Esophagus squamous epithelium (tissue), 4 donors: ENCODE data around the gene RCC1.

Experiments used
- POLR2A ChIP-seq, 4 donors: fragments of 450-650 bp; IDR thresholded peaks; one replicate each; pipeline ENCODE4 v1.6.1; 2017; ENCODE audit warnings: antibody characterized with exemption in 4 of 4, mild to moderate bottlenecking in 4 of 4, moderate library complexity in 3 of 4
- TF ChIP-seq, protein P1 (sequence below), 6 experiments: fragments of 450-650 bp in 4 of 6; fragments of 200-600 bp in 2 of 6; sonication (generic) in 2 of 6; IDR thresholded peaks; one replicate each; pipeline ENCODE4 v1.5.1; 2016 to 2019; ENCODE audit warnings: antibody characterized with exemption in 6 of 6, mild to moderate bottlenecking in 4 of 6, moderate library complexity in 4 of 6

DNA sequence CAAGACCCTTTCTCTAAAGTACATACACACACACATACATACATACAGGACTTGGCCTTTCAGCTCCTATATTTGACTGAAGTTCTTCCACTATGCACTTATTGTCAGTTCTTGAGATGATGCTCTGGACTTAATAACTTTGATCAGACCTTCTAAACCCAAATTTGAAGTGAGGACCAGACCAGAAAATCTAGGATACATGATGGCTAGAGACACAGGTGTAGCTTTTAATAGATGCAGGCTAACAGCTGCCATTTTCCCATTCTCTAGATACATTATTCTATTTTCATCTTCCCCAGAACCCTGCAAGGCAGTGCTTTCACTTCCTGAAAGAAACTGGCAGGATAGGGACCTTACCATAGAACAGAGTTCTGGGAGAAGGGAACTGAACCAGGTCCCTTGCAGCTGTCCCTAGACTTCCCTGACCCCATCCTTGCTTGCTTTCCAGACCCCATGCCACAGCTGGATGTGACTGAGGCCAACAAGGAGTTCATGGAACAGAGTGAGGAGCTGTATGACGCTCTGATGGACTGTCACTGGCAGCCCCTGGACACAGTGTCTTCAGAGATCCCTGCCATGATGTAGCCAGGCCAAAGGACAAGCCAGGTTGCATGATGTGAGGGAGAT, 71.3 kb downstream of the RCC1 start:
- no peak for TF ChIP-seq POLR2A (IDR thresholded peaks at IDR 0.05)
- TF ChIP-seq, protein P1, sequence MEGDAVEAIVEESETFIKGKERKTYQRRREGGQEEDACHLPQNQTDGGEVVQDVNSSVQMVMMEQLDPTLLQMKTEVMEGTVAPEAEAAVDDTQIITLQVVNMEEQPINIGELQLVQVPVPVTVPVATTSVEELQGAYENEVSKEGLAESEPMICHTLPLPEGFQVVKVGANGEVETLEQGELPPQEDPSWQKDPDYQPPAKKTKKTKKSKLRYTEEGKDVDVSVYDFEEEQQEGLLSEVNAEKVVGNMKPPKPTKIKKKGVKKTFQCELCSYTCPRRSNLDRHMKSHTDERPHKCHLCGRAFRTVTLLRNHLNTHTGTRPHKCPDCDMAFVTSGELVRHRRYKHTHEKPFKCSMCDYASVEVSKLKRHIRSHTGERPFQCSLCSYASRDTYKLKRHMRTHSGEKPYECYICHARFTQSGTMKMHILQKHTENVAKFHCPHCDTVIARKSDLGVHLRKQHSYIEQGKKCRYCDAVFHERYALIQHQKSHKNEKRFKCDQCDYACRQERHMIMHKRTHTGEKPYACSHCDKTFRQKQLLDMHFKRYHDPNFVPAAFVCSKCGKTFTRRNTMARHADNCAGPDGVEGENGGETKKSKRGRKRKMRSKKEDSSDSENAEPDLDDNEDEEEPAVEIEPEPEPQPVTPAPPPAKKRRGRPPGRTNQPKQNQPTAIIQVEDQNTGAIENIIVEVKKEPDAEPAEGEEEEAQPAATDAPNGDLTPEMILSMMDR (IDR thresholded peaks at IDR 0.05) = no peak
